ENCODE measurements around the gene SIMC1.
"Not testable (repeated sequence)": the region's sequence is repeated elsewhere in the genome, so short reads cannot be mapped to it uniquely, and the experiment has no call there.

SIMC1 gene

DNA sequence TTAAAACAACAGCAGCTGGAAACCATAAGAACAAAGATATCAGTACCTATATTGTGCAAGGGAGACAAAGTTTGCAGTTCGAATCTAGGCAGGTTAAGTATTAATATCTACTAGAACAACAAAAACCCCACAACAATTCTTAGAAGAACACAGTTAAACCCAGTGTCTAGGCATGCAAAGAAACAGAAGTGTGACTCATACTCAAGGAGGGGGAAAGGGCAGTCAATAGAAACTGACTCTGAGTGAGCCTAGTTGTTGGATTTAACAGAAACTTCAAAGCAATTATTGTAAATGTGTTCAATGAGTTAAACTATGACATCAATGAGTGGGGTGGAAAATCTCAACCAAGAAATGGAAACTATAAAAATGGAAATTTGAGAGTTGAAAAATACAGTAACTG is 28.2 kb downstream of the SIMC1 start:
- not testable (repeated sequence) for H3K9ac ChIP-seq (ENCODE audit: low read length); H3K9me3 ChIP-seq (replicated peaks; ENCODE audit: insufficient read depth, low read length); H3K4me3 ChIP-seq (ENCODE audit: low read length); H3K9me2 ChIP-seq (replicated peaks; ENCODE audit: insufficient read depth, low read length); H3K27ac ChIP-seq (ENCODE audit: low read length); H4K20me1 ChIP-seq (ENCODE audit: insufficient read depth, low read length); H3K79me2 ChIP-seq (ENCODE audit: low read length); DNase-seq; H3F3A ChIP-seq (ENCODE audit: insufficient read depth, low read length); H3K4me1 ChIP-seq (ENCODE audit: low read length); H3K4me2 ChIP-seq (ENCODE audit: low read depth, low read length); H3K36me3 ChIP-seq (replicated peaks; ENCODE audit: insufficient read depth, low read length); H3K27me3 ChIP-seq (replicated peaks; ENCODE audit: insufficient read depth, low read length); H2AFZ ChIP-seq (ENCODE audit: low read length)

DNA sequence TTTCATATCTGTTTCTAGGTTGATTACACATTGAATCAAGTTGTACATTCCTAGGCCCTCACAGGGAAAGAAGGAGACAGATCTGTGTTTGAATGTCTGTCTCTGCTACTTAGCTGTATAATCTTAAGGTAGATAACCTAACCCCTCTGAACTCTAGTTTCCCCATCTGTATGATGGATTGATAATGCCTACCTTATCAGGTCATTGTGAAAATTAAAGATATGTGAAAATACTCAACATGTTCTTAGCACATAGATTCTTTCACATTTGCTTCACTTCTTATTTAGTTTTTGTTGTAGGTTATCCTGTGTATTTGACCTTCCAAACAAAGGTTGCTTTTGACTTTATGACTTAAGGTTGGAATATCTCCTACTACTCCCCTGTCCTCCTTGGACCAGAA is 50.8 kb downstream of the SIMC1 start:
- H3K4me2 ChIP-seq (ENCODE audit: low read depth, low read length); H3K27me3 ChIP-seq (replicated peaks; ENCODE audit: insufficient read depth, low read length); H3K79me2 ChIP-seq (ENCODE audit: low read length); H3K27ac ChIP-seq (ENCODE audit: low read length); H3K4me3 ChIP-seq (ENCODE audit: low read length); DNase-seq; H3K9me3 ChIP-seq (replicated peaks; ENCODE audit: insufficient read depth, low read length); H3K9me2 ChIP-seq (replicated peaks; ENCODE audit: insufficient read depth, low read length); H3K36me3 ChIP-seq (replicated peaks; ENCODE audit: insufficient read depth, low read length); H2AFZ ChIP-seq (ENCODE audit: low read length); H3K9ac ChIP-seq (ENCODE audit: low read length); H4K20me1 ChIP-seq (ENCODE audit: insufficient read depth, low read length); H3K4me1 ChIP-seq (ENCODE audit: low read length); H3F3A ChIP-seq (ENCODE audit: insufficient read depth, low read length): not testable (repeated sequence)

DNA sequence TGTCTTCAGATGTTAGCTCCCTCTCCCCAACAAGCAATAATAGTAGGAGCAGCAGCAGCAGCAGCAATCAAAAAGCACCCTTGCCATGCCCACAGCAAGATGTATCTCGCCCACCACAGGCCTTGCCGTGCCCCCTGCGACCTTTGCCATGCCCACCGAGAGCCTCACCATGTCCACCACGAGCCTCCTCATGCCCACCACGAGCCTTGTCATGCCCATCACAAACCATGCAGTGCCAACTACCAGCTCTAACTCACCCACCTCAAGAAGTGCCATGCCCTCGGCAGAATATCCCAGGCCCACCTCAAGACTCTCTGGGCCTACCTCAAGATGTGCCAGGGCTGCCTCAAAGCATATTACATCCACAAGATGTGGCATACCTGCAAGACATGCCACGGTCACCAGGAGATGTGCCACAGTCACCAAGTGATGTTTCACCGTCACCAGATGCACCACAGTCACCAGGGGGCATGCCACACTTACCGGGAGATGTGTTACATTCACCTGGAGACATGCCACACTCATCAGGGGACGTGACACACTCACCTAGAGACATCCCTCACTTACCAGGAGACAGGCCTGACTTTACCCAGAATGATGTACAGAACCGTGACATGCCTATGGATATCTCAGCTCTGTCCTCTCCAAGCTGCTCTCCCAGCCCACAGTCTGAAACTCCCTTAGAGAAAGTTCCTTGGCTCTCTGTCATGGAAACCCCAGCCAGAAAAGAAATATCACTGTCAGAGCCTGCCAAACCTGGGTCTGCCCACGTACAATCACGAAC is 52.0 kb downstream of the SIMC1 start:
- H3F3A ChIP-seq (ENCODE audit: insufficient read depth, low read length); H3K27me3 ChIP-seq (replicated peaks; ENCODE audit: insufficient read depth, low read length); H3K9ac ChIP-seq (ENCODE audit: low read length); H3K9me2 ChIP-seq (replicated peaks; ENCODE audit: insufficient read depth, low read length); H2AFZ ChIP-seq (ENCODE audit: low read length); H3K36me3 ChIP-seq (replicated peaks; ENCODE audit: insufficient read depth, low read length); H3K4me1 ChIP-seq (ENCODE audit: low read length); H3K27ac ChIP-seq (ENCODE audit: low read length); H4K20me1 ChIP-seq (ENCODE audit: insufficient read depth, low read length); H3K4me3 ChIP-seq (ENCODE audit: low read length); H3K9me3 ChIP-seq (replicated peaks; ENCODE audit: insufficient read depth, low read length); DNase-seq; H3K4me2 ChIP-seq (ENCODE audit: low read depth, low read length); H3K79me2 ChIP-seq (ENCODE audit: low read length): not testable (repeated sequence)

DNA sequence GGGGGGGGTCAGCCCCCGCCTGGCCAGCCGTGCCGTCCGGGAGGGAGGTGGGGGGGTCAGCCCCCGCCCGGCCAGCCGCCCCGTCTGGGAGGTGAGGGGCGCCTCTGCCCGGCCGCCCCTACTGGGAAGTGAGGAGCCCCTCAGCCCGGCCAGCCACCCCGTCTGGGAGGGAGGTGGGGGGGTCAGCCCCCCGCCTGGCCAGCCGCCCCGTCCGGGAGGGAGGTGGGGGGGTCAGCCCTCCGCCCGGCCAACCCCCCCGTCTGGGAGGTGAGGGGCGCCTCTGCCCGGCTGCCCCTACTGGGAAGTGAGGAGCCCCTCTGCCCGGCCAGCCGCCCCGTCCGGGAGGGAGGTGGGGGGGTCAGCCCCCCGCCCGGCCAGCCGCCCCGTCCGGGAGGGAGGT is 67.1 kb downstream of the SIMC1 start:
- not testable (repeated sequence) for H3K9me2 ChIP-seq (replicated peaks; ENCODE audit: insufficient read depth, low read length); H3K36me3 ChIP-seq (replicated peaks; ENCODE audit: insufficient read depth, low read length); DNase-seq; H3K9ac ChIP-seq (ENCODE audit: low read length); H3K27ac ChIP-seq (ENCODE audit: low read length); H3K4me2 ChIP-seq (ENCODE audit: low read depth, low read length); H3F3A ChIP-seq (ENCODE audit: insufficient read depth, low read length); H3K4me3 ChIP-seq (ENCODE audit: low read length); H3K9me3 ChIP-seq (replicated peaks; ENCODE audit: insufficient read depth, low read length); H3K4me1 ChIP-seq (ENCODE audit: low read length); H3K27me3 ChIP-seq (replicated peaks; ENCODE audit: insufficient read depth, low read length); H4K20me1 ChIP-seq (ENCODE audit: insufficient read depth, low read length); H2AFZ ChIP-seq (ENCODE audit: low read length); H3K79me2 ChIP-seq (ENCODE audit: low read length)

GRCh38 chr5:176317534-176318374 is 79.5 kb downstream of the SIMC1 start:
- Histone ChIP-seq H3K9me2 (replicated peaks; ENCODE audit: insufficient read depth, low read length) (no peaks in the 10 kb centered on the region), H3K4me1 (ENCODE audit: low read length) (no peaks in the 10 kb centered on the region), H3K9me3 (replicated peaks; ENCODE audit: insufficient read depth, low read length) (no peaks in the 10 kb centered on the region), H4K20me1 (ENCODE audit: insufficient read depth, low read length) (no peaks in the 10 kb centered on the region), H3K9ac (ENCODE audit: low read length) (no peak overlapping the region), H2AFZ (ENCODE audit: low read length) (no peak overlapping the region), H3K79me2 (ENCODE audit: low read length) (no peaks in the 10 kb centered on the region), H3K36me3 (replicated peaks; ENCODE audit: insufficient read depth, low read length) (no peaks in the 10 kb centered on the region), H3K27ac (ENCODE audit: low read length) (no peak overlapping the region), H3F3A (ENCODE audit: insufficient read depth, low read length) (no peaks in the 10 kb centered on the region), H3K4me3 (ENCODE audit: low read length) (no peak overlapping the region), H3K4me2 (ENCODE audit: low read depth, low read length) (no peak overlapping the region), H3K27me3 (replicated peaks; ENCODE audit: insufficient read depth, low read length) (no peaks in the 10 kb centered on the region)
- DNase-seq: no peak
- TF ChIP-seq EZH2phosphoT487 (IDR thresholded peaks at IDR 0.05; ENCODE audit: low read length) (no peak), EZH2 (optimal IDR thresholded peaks at IDR 0.05; ENCODE audit: low read depth, low read length) (no peak), CTCF (IDR thresholded peaks at IDR 0.05; ENCODE audit: low read length) (no peak)

All from MM.1S (cell line).